Measurements from ENCODE around the gene TYW5. TPM values are rescaled to one million over a fixed set of nuclear protein-coding genes. Genes with fewer than 3 reads are reported as not detected.

The TYW5 gene
- polyA plus RNA-seq, 1 of the 3 experiments (the other 2 are of a cell fraction): 3.6 TPM

GRCh38 chr2:199928626-199929025 lies 26.7 kb downstream of the TYW5 start:
- Histone ChIP-seq H3K9ac (no peak overlapping the region), H3F3A (replicated peaks; ENCODE audit: insufficient read depth) (peaks cover 34% of the 10 kb centered on the region), H2AFZ (ENCODE audit: low read depth) (no peak overlapping the region), H3K27ac (ENCODE audit: low read depth in 2 of 2, low read length in 1 of 2) (no peak overlapping the region), H3K27me3 (ENCODE audit: insufficient read depth) (no peaks in the 10 kb centered on the region), H3K4me2 (no peak overlapping the region), H3K79me2 (ENCODE audit: insufficient read depth) (peaks cover 60% of the 10 kb centered on the region), H3K36me3 (replicated peaks in 1 of 2; ENCODE audit: control insufficient read depth in 1 of 2, insufficient read depth in 2 of 2, low read length in 1 of 2) (peaks cover 56 to 65% of the 10 kb centered on the region in 2 experiments), H3K9me2 (no peaks in the 10 kb centered on the region), H3K4me1 (ENCODE audit: control insufficient read depth in 1 of 2, insufficient read depth in 2 of 2, low read depth in 1 of 2, low read length in 1 of 2) (peaks cover 0 to 20% of the 10 kb centered on the region in 2 experiments; a peak in 1 of 4 replicates), H3K4me3 (ENCODE audit: low read depth in 2 of 2, low read length in 1 of 2) (no peak overlapping the region), H4K20me1 (ENCODE audit: insufficient read depth) (no peaks in the 10 kb centered on the region), H3K9me3 (no peaks in the 10 kb centered on the region)
- DNase-seq: no peak
- no peak for TF ChIP-seq SIN3A (IDR thresholded peaks at IDR 0.05; ENCODE audit: borderline replicate concordance, low read depth, low read length)
- TF ChIP-seq ZBTB33 (IDR thresholded peaks at IDR 0.05; ENCODE audit: borderline replicate concordance, low read depth): no peak
- TF ChIP-seq EZH2phosphoT487 (IDR thresholded peaks at IDR 0.05; ENCODE audit: borderline replicate concordance, low read depth): no peak
- TF ChIP-seq CHD2 (IDR thresholded peaks at IDR 0.05; ENCODE audit: low read length, partially characterized antibody): no peak
- TF ChIP-seq FOSL2 (IDR thresholded peaks at IDR 0.05; ENCODE audit: borderline replicate concordance, low read depth): no peak
- no peak for TF ChIP-seq RXRA (IDR thresholded peaks at IDR 0.05; ENCODE audit: borderline replicate concordance, low read depth)
- no peak for TF ChIP-seq MEF2A (IDR thresholded peaks at IDR 0.05; ENCODE audit: borderline replicate concordance, low read depth)
- TF ChIP-seq FOXM1 (IDR thresholded peaks at IDR 0.05; ENCODE audit: low read depth): no peak
- TF ChIP-seq RCOR1 (IDR thresholded peaks at IDR 0.05; ENCODE audit: low read length): no peak
- ChIA-PET CTCF (no interaction called here), POLR2A (no interaction called here)

GRCh38 chr2:199928226-199928625 lies 27.1 kb downstream of the TYW5 start:
- peaks cover 32% of the 10 kb centered on the region for H3F3A ChIP-seq (replicated peaks; ENCODE audit: insufficient read depth)
- no peak overlapping the region for H3K4me2 ChIP-seq
- H3K4me3 ChIP-seq (ENCODE audit: low read depth in 2 of 2, low read length in 1 of 2): no peak overlapping the region
- no peaks in the 10 kb centered on the region for H3K27me3 ChIP-seq (ENCODE audit: insufficient read depth)
- DNase-seq: no peak
- ChIA-PET CTCF (no interaction called here), POLR2A (no interaction called here)
- 59% methylated on average over 2 of the region's 2 CpGs for WGBS (ENCODE audit: low lambda C conversion rate)
- H3K9me2 ChIP-seq: no peaks in the 10 kb centered on the region
- TF ChIP-seq TEAD4 (IDR thresholded peaks at IDR 0.05; ENCODE audit: borderline replicate concordance, insufficient read depth) (no peak), POLR2AphosphoS5 (IDR thresholded peaks at IDR 0.05; ENCODE audit: low read depth, low read length) (0 out of 2 replicates have a peak, but pooled peaks have one; percentile 14)
- H2AFZ ChIP-seq (ENCODE audit: low read depth): no peak overlapping the region
- H3K36me3 ChIP-seq (replicated peaks in 1 of 2; ENCODE audit: control insufficient read depth in 1 of 2, insufficient read depth in 2 of 2, low read length in 1 of 2): peaks cover 52 to 61% of the 10 kb centered on the region in 2 experiments
- no peak overlapping the region for H3K9ac ChIP-seq
- H3K4me1 ChIP-seq (ENCODE audit: control insufficient read depth in 1 of 2, insufficient read depth in 2 of 2, low read depth in 1 of 2, low read length in 1 of 2): peaks cover under 1 to 16% of the 10 kb centered on the region in 2 experiments; a peak in 2 of 4 replicates
- H4K20me1 ChIP-seq (ENCODE audit: insufficient read depth): no peaks in the 10 kb centered on the region
- H3K79me2 ChIP-seq (ENCODE audit: insufficient read depth): peaks cover 64% of the 10 kb centered on the region
- H3K9me3 ChIP-seq: no peaks in the 10 kb centered on the region
- H3K27ac ChIP-seq (ENCODE audit: low read depth in 2 of 2, low read length in 1 of 2): no peak overlapping the region
